Measurements from ENCODE around the gene GTF2B. TPM values are rescaled to one million over a fixed set of nuclear protein-coding genes. Genes with fewer than 3 reads are reported as not detected.

Gene GTF2B
- total RNA-seq, 4 donors from 2014 or later, result 6.0 to 30.4 (median 22.1) TPM

DNA sequence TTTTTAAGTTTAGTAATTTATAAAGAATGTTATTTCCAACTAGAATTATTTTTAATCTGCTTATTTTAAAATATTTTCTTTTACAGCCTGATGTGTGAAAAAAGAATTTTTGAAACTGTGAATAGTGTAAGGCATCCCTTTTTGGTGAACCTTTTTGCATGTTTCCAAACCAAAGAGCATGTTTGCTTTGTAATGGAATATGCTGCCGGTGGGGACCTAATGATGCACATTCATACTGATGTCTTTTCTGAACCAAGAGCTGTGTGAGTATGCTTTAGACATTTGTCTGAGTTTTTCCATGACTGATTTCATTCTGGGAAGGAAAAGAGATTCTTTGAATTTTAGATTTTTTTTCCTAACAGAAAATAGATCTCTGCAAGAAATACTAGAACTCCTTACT is 77.9 kb downstream of the GTF2B start:
- Histone ChIP-seq H3K27me3 (no peaks in the 10 kb centered on the region), H3K4me1 (no peaks in the 10 kb centered on the region), H3K4me3 (no peak overlapping the region), H3K9me3 (no peaks in the 10 kb centered on the region), H3K36me3 (peaks cover 0 to 48% (median 12%) of the 10 kb centered on the region in 4 donors), H3K27ac (no peak overlapping the region)
- intact Hi-C loops (cut with DNase I; ENCODE audit: low total_unique reads), result no loop called here
- DNase-seq, result no peak
- no peak for TF ChIP-seq POLR2A (IDR thresholded peaks at IDR 0.05)
- TF ChIP-seq, protein P1, sequence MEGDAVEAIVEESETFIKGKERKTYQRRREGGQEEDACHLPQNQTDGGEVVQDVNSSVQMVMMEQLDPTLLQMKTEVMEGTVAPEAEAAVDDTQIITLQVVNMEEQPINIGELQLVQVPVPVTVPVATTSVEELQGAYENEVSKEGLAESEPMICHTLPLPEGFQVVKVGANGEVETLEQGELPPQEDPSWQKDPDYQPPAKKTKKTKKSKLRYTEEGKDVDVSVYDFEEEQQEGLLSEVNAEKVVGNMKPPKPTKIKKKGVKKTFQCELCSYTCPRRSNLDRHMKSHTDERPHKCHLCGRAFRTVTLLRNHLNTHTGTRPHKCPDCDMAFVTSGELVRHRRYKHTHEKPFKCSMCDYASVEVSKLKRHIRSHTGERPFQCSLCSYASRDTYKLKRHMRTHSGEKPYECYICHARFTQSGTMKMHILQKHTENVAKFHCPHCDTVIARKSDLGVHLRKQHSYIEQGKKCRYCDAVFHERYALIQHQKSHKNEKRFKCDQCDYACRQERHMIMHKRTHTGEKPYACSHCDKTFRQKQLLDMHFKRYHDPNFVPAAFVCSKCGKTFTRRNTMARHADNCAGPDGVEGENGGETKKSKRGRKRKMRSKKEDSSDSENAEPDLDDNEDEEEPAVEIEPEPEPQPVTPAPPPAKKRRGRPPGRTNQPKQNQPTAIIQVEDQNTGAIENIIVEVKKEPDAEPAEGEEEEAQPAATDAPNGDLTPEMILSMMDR (IDR thresholded peaks at IDR 0.05), result no peak
- no peak for TF ChIP-seq POLR2AphosphoS5 (IDR thresholded peaks at IDR 0.05)
- TF ChIP-seq EP300 (IDR thresholded peaks at IDR 0.05; ENCODE audit: low read depth), result no peak
- in situ Hi-C loops (cut with MboI; ENCODE audit: low pct_ligation_motif_present in 1 of 4, low pct_unique_long_range_greater_than_20kb in 1 of 4, low sequenced_read_pairs in 3 of 4), result no loop called here
- WGBS, 2 donors (ENCODE audit: low coverage in 1 of 2), result 82 to 86% methylated on average over 1 of the region's 1 CpG

- no peak for DNase-seq
- H3K36me3 ChIP-seq, result peaks cover 0 to 59% (median 13%) of the 10 kb centered on the region in 4 donors
- in situ Hi-C loops (cut with MboI; ENCODE audit: low pct_ligation_motif_present in 1 of 4, low pct_unique_long_range_greater_than_20kb in 1 of 4, low sequenced_read_pairs in 3 of 4) (no loop called here), intact Hi-C loops (cut with DNase I; ENCODE audit: low total_unique reads) (no loop called here)
- H3K4me1 ChIP-seq, result no peaks in the 10 kb centered on the region
- no peak overlapping the region for H3K4me3 ChIP-seq
- no peaks in the 10 kb centered on the region for H3K9me3 ChIP-seq
- TF ChIP-seq, protein P1 (IDR thresholded peaks at IDR 0.05), result no peak
- TF ChIP-seq EP300 (IDR thresholded peaks at IDR 0.05; ENCODE audit: low read depth) (no peak), POLR2A (IDR thresholded peaks at IDR 0.05) (no peak), POLR2AphosphoS5 (IDR thresholded peaks at IDR 0.05) (no peak)
- no peak overlapping the region for H3K27ac ChIP-seq
- H3K27me3 ChIP-seq, result no peaks in the 10 kb centered on the region
Measured at GRCh38 chr1:88812366-88812765, 79.0 kb downstream of the GTF2B start.

GRCh38 chr1:88803444-88803843 is 87.9 kb downstream of the GTF2B start:
- DNase-seq, result no peak
- H3K27me3 ChIP-seq, result no peaks in the 10 kb centered on the region
- no peak for TF ChIP-seq POLR2AphosphoS5 (IDR thresholded peaks at IDR 0.05)
- no peak for TF ChIP-seq EP300 (IDR thresholded peaks at IDR 0.05; ENCODE audit: low read depth)
- no peak for TF ChIP-seq POLR2A (IDR thresholded peaks at IDR 0.05)
- TF ChIP-seq, protein P1 (IDR thresholded peaks at IDR 0.05), result no peak
- in situ Hi-C loops (cut with MboI; ENCODE audit: low pct_ligation_motif_present in 1 of 4, low pct_unique_long_range_greater_than_20kb in 1 of 4, low sequenced_read_pairs in 3 of 4), result no loop called here
- no peaks in the 10 kb centered on the region for H3K4me1 ChIP-seq
- H3K9me3 ChIP-seq, result no peaks in the 10 kb centered on the region
- no peak overlapping the region for H3K27ac ChIP-seq
- peaks cover 0 to 49% (median 21%) of the 10 kb centered on the region in 4 donors for H3K36me3 ChIP-seq
- H3K4me3 ChIP-seq, result no peak overlapping the region
- WGBS, 2 donors (ENCODE audit: low coverage in 1 of 2), result 94 to 97% methylated on average over 5 of the region's 5 CpGs
- intact Hi-C loops (cut with DNase I; ENCODE audit: low total_unique reads), result no loop called here

DNA sequence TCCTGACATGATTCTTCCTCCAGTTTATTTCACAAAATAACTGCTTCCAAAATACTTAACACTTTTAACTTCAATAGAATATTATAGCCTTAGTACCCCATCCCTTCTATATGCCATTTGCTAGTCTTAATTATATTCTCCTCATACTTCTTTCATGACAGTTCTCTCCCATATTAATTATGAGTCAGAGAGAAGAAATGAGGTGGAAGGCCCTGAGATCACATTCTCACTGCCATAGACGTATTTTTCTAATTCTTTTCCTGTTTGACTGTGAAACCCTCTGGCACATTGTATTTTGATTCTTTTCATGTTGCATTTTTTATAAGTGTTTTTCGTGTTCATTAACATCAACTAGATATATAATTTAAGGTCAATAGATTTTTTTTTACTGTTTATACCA is 88.4 kb downstream of the GTF2B start:
- no peak overlapping the region for H3K27ac ChIP-seq
- H3K36me3 ChIP-seq, result peaks cover 0 to 45% (median 21%) of the 10 kb centered on the region in 4 donors
- no peak for DNase-seq
- TF ChIP-seq POLR2AphosphoS5 (IDR thresholded peaks at IDR 0.05), result no peak
- 83 to 91% methylated on average over 2 of the region's 2 CpGs for WGBS, 2 donors (ENCODE audit: low coverage in 1 of 2)
- H3K4me1 ChIP-seq, result no peaks in the 10 kb centered on the region
- in situ Hi-C loops (cut with MboI; ENCODE audit: low pct_ligation_motif_present in 1 of 4, low pct_unique_long_range_greater_than_20kb in 1 of 4, low sequenced_read_pairs in 3 of 4) (no loop called here), intact Hi-C loops (cut with DNase I; ENCODE audit: low total_unique reads) (no loop called here)
- no peaks in the 10 kb centered on the region for H3K27me3 ChIP-seq
- H3K9me3 ChIP-seq, result no peaks in the 10 kb centered on the region
- H3K4me3 ChIP-seq, result no peak overlapping the region

Small RNAs within 50 kb of the gene (small RNA-seq; reads per million reads assigned to genes)
- gene RNU6-125P, result 0 reads per million in 4 donors

Other genes starting within 250 kb of the GTF2B start
- 10 to 100 TPM; 31.4 to 80.4 (median 64.1) TPM for gene PKN2, start 207.3 kb downstream of the GTF2B start, total RNA-seq
- gene KYAT3, start 101.1 kb upstream of the GTF2B start, total RNA-seq, result 10 to 100 TPM in 3 of 4 donors, 1 to 10 TPM in 1; 7.8 to 23.3 (median 20.5) TPM
- 10 to 100 TPM in 2 of 4 donors, 1 to 10 TPM in 2; 7.2 to 14.9 (median 10.0) TPM for gene RBMXL1, start 101.1 kb upstream of the GTF2B start, total RNA-seq
- 100 to 1,000 TPM in 1 of 4 donors, 10 to 100 TPM in 2, 1 to 10 TPM in 1; 5.4 to 102 (median 55.2) TPM for gene GBP3, start 131.3 kb upstream of the GTF2B start, total RNA-seq
- 10 to 100 TPM in 3 of 4 donors, 1 to 10 TPM in 1; 3.0 to 50.2 (median 23.2) TPM for gene GBP1, start 173.6 kb upstream of the GTF2B start, total RNA-seq
- gene GBP2, start 234.5 kb upstream of the GTF2B start, total RNA-seq, result 10 to 100 TPM; 13.7 to 77.5 (median 56.1) TPM

All from transverse colon (tissue), 4 donors.